H1 (cell line): ENCODE measurements around the gene NPR2. TPM values are rescaled to one million over a fixed set of nuclear protein-coding genes. Genes with fewer than 3 reads are reported as not detected.

Experiments
- CTCF ChIA-PET: fragments of 300-600 bp; sonication (Branson Sonifier 250); formaldehyde crosslinking; loops from one replicate; lab custom pipeline; 2021; ENCODE audit not compliant: partially characterized antibody; lab: Charles Lee
- POLR2A ChIA-PET: fragments of 300-600 bp; sonication (Branson Sonifier 250); formaldehyde crosslinking; loops from one replicate; lab custom pipeline; 2021; ENCODE audit warnings: inconsistent platforms; ENCODE audit not compliant: partially characterized antibody; lab: Charles Lee
- DNase-seq, 2 experiments: peaks; one replicate each; pipeline versions ENCODE4 v3.0.0 to v3.0.0-alpha.2; 2010 to 2022; ENCODE audit warnings: low spot score in 2 of 2, low read depth in 1 of 2, mixed read lengths in 1 of 2
- FAIRE-seq: peaks from 2 replicates; lab custom pipeline; 2011; peaks lifted over from hg19 to GRCh38; lab: Jason Lieb, UNC
- H2AFZ ChIP-seq: 2 replicates; pipeline ENCODE4 v1.8.1; 2012; ENCODE audit warnings: low read length, inconsistent platforms
- H2AK5ac ChIP-seq: 2 replicates; pipeline ENCODE4 v1.6.1; 2013; ENCODE audit warnings: low read depth, low read length
- H2BK120ac ChIP-seq: replicated peaks from 2 replicates; pipeline ENCODE3; 2013; ENCODE audit warnings: low read depth, low read length, inconsistent platforms
- H2BK12ac ChIP-seq: 2 replicates; pipeline ENCODE4 v1.6.1; 2013; ENCODE audit warnings: low read depth, low read length
- H2BK15ac ChIP-seq: 2 replicates; pipeline ENCODE4 v1.6.1; 2013; ENCODE audit warnings: low read length
- H2BK20ac ChIP-seq: 2 replicates; pipeline ENCODE4 v1.6.1; 2013; ENCODE audit warnings: low read length
- H2BK5ac ChIP-seq: 2 replicates; pipeline ENCODE4 v1.6.1; 2013; ENCODE audit warnings: low read depth, low read length
- H3K14ac ChIP-seq: 2 replicates; pipeline ENCODE4 v1.6.1; 2013; ENCODE audit warnings: inconsistent platforms; ENCODE audit not compliant: insufficient read length
- H3K18ac ChIP-seq: 2 replicates; pipeline ENCODE4 v1.6.1; 2013; ENCODE audit warnings: low read length; ENCODE audit errors: extremely low read depth
- H3K23ac ChIP-seq: 2 replicates; pipeline ENCODE4 v1.6.1; 2013; ENCODE audit warnings: inconsistent platforms; ENCODE audit not compliant: insufficient read length
- H3K23me2 ChIP-seq: 2 replicates; pipeline ENCODE4 v1.6.1; 2013; ENCODE audit warnings: low read depth, low read length
- H3K27ac ChIP-seq: 2 replicates; pipeline ENCODE4 v1.6.1; 2011; ENCODE audit warnings: low read depth, low read length, inconsistent platforms
- H3K27me3 ChIP-seq, 4 experiments: replicated peaks in 1 of 4; 1 replicate in 1 of 4; 2 replicates in 3 of 4; pipeline versions ENCODE4 v1.6.1 to v1.8.1; 2011 to 2013; ENCODE audit warnings: low read length in 3 of 4, mild to moderate bottlenecking in 3 of 4, inconsistent platforms in 2 of 4, mixed read lengths in 2 of 4, moderate library complexity in 1 of 4; ENCODE audit not compliant: control insufficient read depth in 3 of 4, insufficient read depth in 3 of 4; ENCODE audit errors: extremely low read depth in 1 of 4
- H3K36me3 ChIP-seq, 4 experiments: 2 replicates each; pipeline versions ENCODE4 v1.6.1 to v1.8.1; 2011 to 2013; ENCODE audit warnings: mild to moderate bottlenecking in 4 of 4, low read length in 3 of 4, moderate library complexity in 2 of 4, control low read depth in 1 of 4, inconsistent platforms in 1 of 4; ENCODE audit not compliant: insufficient read depth in 4 of 4, control insufficient read depth in 2 of 4
- H3K4ac ChIP-seq: replicated peaks from 2 replicates; pipeline ENCODE3; 2013; ENCODE audit warnings: low read length, low read depth, mixed read lengths, inconsistent platforms; ENCODE audit not compliant: insufficient read length
- H3K4me1 ChIP-seq, 4 experiments: replicated peaks in 1 of 4; 1 replicate in 1 of 4; 2 replicates in 3 of 4; pipeline versions ENCODE4 v1.6.1 to v1.8.1; 2011 to 2013; ENCODE audit warnings: low read length in 3 of 4, inconsistent platforms in 2 of 4, mixed read lengths in 1 of 4; ENCODE audit not compliant: insufficient read depth in 4 of 4, control insufficient read depth in 3 of 4
- H3K4me2 ChIP-seq, 2 experiments: 2 replicates each; pipeline versions ENCODE4 v1.6.1 to v1.8.1; 2011 to 2013; ENCODE audit warnings: low read depth in 2 of 2, low read length in 2 of 2, control low read depth in 1 of 2, inconsistent platforms in 1 of 2, mild to moderate bottlenecking in 1 of 2; ENCODE audit not compliant: insufficient read depth in 1 of 2
- H3K4me3 ChIP-seq, 4 experiments: fragments of 200-600, 300-600 bp in 1 of 4; sonication (generic), shearing (Covaris generic), sonication (Bioruptor Twin) in 1 of 4; 2 replicates each; pipeline versions ENCODE4 v1.5.1 to v1.8.1; 2011 to 2016; ENCODE audit warnings: low read length in 4 of 4, low read depth in 3 of 4, control low read depth in 2 of 4, inconsistent platforms in 2 of 4, mild to moderate bottlenecking in 2 of 4, mixed read lengths in 1 of 4, moderate library complexity in 1 of 4; ENCODE audit not compliant: insufficient read depth in 2 of 4; ENCODE audit errors: extremely low read depth in 1 of 4
- H3K56ac ChIP-seq: replicated peaks from 2 replicates; pipeline ENCODE3; 2013; ENCODE audit warnings: low read depth, mild to moderate bottlenecking, mixed read lengths, low read length, inconsistent platforms; ENCODE audit not compliant: insufficient read length
- H3K79me1 ChIP-seq: 2 replicates; pipeline ENCODE4 v1.6.1; 2013; ENCODE audit warnings: low read depth, low read length, control low read depth
- H3K79me2 ChIP-seq, 2 experiments: 2 replicates each; pipeline versions ENCODE4 v1.6.1 to v1.8.1; 2012 to 2013; ENCODE audit warnings: low read length in 2 of 2, mild to moderate bottlenecking in 2 of 2, inconsistent platforms in 1 of 2; ENCODE audit not compliant: insufficient read depth in 2 of 2, control insufficient read depth in 1 of 2
- H3K9ac ChIP-seq, 4 experiments: replicated peaks in 1 of 4; 1 replicate in 1 of 4; 2 replicates in 3 of 4; pipeline versions ENCODE4 v1.6.1 to v1.8.1; 2011 to 2013; ENCODE audit warnings: low read depth in 3 of 4, low read length in 3 of 4, control low read depth in 2 of 4, mild to moderate bottlenecking in 2 of 4, moderate library complexity in 2 of 4, inconsistent platforms in 1 of 4; ENCODE audit errors: extremely low read depth in 1 of 4
- H3K9me3 ChIP-seq, 2 experiments: 2 replicates each; pipeline versions ENCODE4 v1.6.1 to v1.8.1; 2012 to 2013; ENCODE audit warnings: mild to moderate bottlenecking in 2 of 2, moderate library complexity in 2 of 2, control low read depth in 1 of 2, inconsistent platforms in 1 of 2, low read depth in 1 of 2, low read length in 1 of 2, mixed read lengths in 1 of 2; ENCODE audit not compliant: insufficient read depth in 2 of 2
- H4K20me1 ChIP-seq, 2 experiments: replicated peaks in 1 of 2; 2 replicates each; pipeline versions ENCODE3 to v1.8.1; 2011 to 2013; ENCODE audit warnings: inconsistent platforms in 2 of 2, low read length in 2 of 2, mild to moderate bottlenecking in 1 of 2; ENCODE audit not compliant: insufficient read depth in 2 of 2, control insufficient read depth in 1 of 2
- H4K5ac ChIP-seq: 2 replicates; pipeline ENCODE4 v1.6.1; 2013; ENCODE audit warnings: low read length, low read depth, mixed read lengths, inconsistent platforms; ENCODE audit not compliant: insufficient read length
- H4K8ac ChIP-seq: 2 replicates; pipeline ENCODE4 v1.8.0; 2013; ENCODE audit warnings: mild to moderate bottlenecking, moderate library complexity, low read length, inconsistent platforms; ENCODE audit not compliant: insufficient read depth; ENCODE audit errors: extremely low read depth
- H4K91ac ChIP-seq: replicated peaks from 2 replicates; pipeline ENCODE3; 2013; ENCODE audit warnings: low read length, mixed read lengths, inconsistent platforms; ENCODE audit not compliant: insufficient read length
- CTBP2 ChIP-seq: IDR thresholded peaks from 2 replicates; pipeline ENCODE4 v1.7.0; 2011; ENCODE audit warnings: borderline replicate concordance, mild to moderate bottlenecking, moderate library complexity, mixed read lengths, low read length; ENCODE audit not compliant: insufficient read depth, insufficient read length
- CTCF ChIP-seq, 3 experiments: IDR thresholded peaks; 1 replicate in 2 of 3; 2 replicates in 1 of 3; pipeline versions ENCODE4 v1.5.1 to v1.6.1; 2011; ENCODE audit warnings: low read length in 3 of 3, mild to moderate bottlenecking in 3 of 3, inconsistent platforms in 2 of 3, low read depth in 1 of 3, moderate library complexity in 1 of 3; ENCODE audit not compliant: insufficient read depth in 1 of 3; ENCODE audit errors: control extremely low read depth in 1 of 3
- GABPA ChIP-seq: IDR thresholded peaks from 2 replicates; pipeline ENCODE4 v1.6.1; 2011; ENCODE audit warnings: mild to moderate bottlenecking, low read length, moderate library complexity, borderline replicate concordance; ENCODE audit not compliant: insufficient read depth
- JUND ChIP-seq: IDR thresholded peaks from 2 replicates; pipeline ENCODE4 v1.6.1; 2011; ENCODE audit warnings: mild to moderate bottlenecking, improper control_type of control experiment, low read length
- KDM1A ChIP-seq: fragments of 200-600, 300-600 bp; sonication (generic); IDR thresholded peaks from 2 replicates; pipeline ENCODE4 v1.7.1; 2016; ENCODE audit warnings: mild to moderate bottlenecking, low read length, borderline replicate concordance
- POLR2AphosphoS5 ChIP-seq: IDR thresholded peaks from 2 replicates; pipeline ENCODE4 v1.6.1; 2011; ENCODE audit warnings: low read depth, low read length
- TAF1 ChIP-seq: IDR thresholded peaks from 2 replicates; pipeline ENCODE4 v1.6.1; 2011; ENCODE audit warnings: mild to moderate bottlenecking, low read depth, low read length
- WGBS, 2 experiments: shearing (Covaris generic) in 1 of 2; methylation state at CpG; one replicate each; pipeline versions ENCODE4 v1.1.6 to v1.1.7; 2013 to 2015; ENCODE audit warnings: low lambda C conversion rate in 2 of 2, mixed read lengths in 2 of 2, inconsistent platforms in 1 of 2, low coverage in 1 of 2, missing lambda C conversion rate in 1 of 2; ENCODE audit not compliant: insufficient replicate concordance in 2 of 2, insufficient coverage in 1 of 2, insufficient read length in 1 of 2; ENCODE audit errors: extremely low coverage in 1 of 2, missing lambda C conversion rate in 1 of 2; 5-methylcytosine and 5-hydroxymethylcytosine counted together
- polyA plus RNA-seq, 7 experiments: library from polyadenylated mRNA; depleted of rRNA in 3 of 7; stranded (reverse) in 5 of 7; unstranded in 2 of 7; fragments of >200 nt in 5 of 7; fragments of 200-250 nt in 2 of 7; gene quantifications; 1 replicate in 5 of 7; 2 replicates in 1 of 7; 4 replicates in 1 of 7; pipeline versions ENCODE4 v1.2.1 to v1.2.3, GENCODE V29; 2011 to 2013; ENCODE audit warnings: missing spikeins in 2 of 7, mixed read lengths in 2 of 7
- total RNA-seq: library from RNA; stranded (reverse); fragmentation: NEBNext Ultra II Directional; extraction: Animal tissue kit (Norgen Biotek cat#: 25700); gene quantifications from 2 replicates; pipeline ENCODE4 v1.2.1, GENCODE V29; 2021

The NPR2 gene
- total and polyA plus RNA-seq, 2 of the 8 experiments (the other 6 are each of a cell fraction or from before 2014, with no cell fraction given) = 11.0 to 17.0 TPM

- H2AFZ ChIP-seq = peak overlapping the region; percentile 69
- H3K4me2 ChIP-seq = peak overlapping the region; percentile 46 to 89
- ChIA-PET CTCF (interaction anchor here (0.6 to 4.0 kb wide), 54 partner anchors 8 to 232 kb away, joined by 3 to 67 read pairs (median 5); partner anchors contain the start of genes FAM221B, HINT2, MSMP and SPAG8), POLR2A (interaction anchor here (0.6 to 3.9 kb wide), 13 partner anchors 9 to 99 kb away, joined by 3 to 38 read pairs (median 4); partner anchors contain the start of genes CREB3, FAM221B, HINT2 and SPAG8)
- no peak overlapping the region for H2BK20ac ChIP-seq
- H3K36me3 ChIP-seq = no peaks in the 10 kb centered on the region
- H3K9ac ChIP-seq = peak overlapping the region in 2 of 4 experiments; percentile 23 to 34; a peak in 3 of 7 replicates
- 19% methylated on average over 37 of the region's 37 CpGs; no CpG with 5 or more reads in 1 of the 2 experiments for WGBS, 2 experiments
- H3K14ac ChIP-seq = no peak overlapping the region
- H2BK120ac ChIP-seq = no peak overlapping the region
- no peaks in the 10 kb centered on the region for H3K79me2 ChIP-seq
- 0 out of 2 replicates have a peak overlapping the region, but pooled peaks have one; percentile 85 for H4K8ac ChIP-seq
- DNase-seq (peak in 1 of 2 experiments; percentile 78), FAIRE-seq (peak; percentile 93)
- no peak overlapping the region for H3K23ac ChIP-seq
- H4K20me1 ChIP-seq = no peaks in the 10 kb centered on the region
- peaks cover 5% of the 10 kb centered on the region; the same call in 1 of the 2 replicates for H3K23me2 ChIP-seq
- no peaks in the 10 kb centered on the region for H3K9me3 ChIP-seq
- peak overlapping the region; percentile 39 to 65 (median 52); a peak in 7 of 8 replicates for H3K4me3 ChIP-seq
- peak overlapping the region; percentile 70 for H4K5ac ChIP-seq
- H2BK12ac ChIP-seq = no peak overlapping the region; the same call in 1 of the 2 replicates
- no peaks in the 10 kb centered on the region for H3K79me1 ChIP-seq
- H4K91ac ChIP-seq = peak overlapping the region; percentile 17
- peak overlapping the region; percentile 78 for H3K18ac ChIP-seq
- no peak overlapping the region for H3K56ac ChIP-seq
- peaks cover 5 to 13% (median 7%) of the 10 kb centered on the region in 4 experiments; a peak in 6 of 7 replicates for H3K4me1 ChIP-seq
- peak overlapping the region; percentile 81; the same call in 1 of the 2 replicates for H2BK15ac ChIP-seq
- peak overlapping the region; percentile 30 for H3K4ac ChIP-seq
- H3K27me3 ChIP-seq = peaks cover 0 to 10% (median 0%) of the 10 kb centered on the region in 4 experiments; a peak in 4 of 7 replicates
- H3K27ac ChIP-seq = no peak overlapping the region
- no peak overlapping the region; the same call in 1 of the 2 replicates for H2BK5ac ChIP-seq
- H2AK5ac ChIP-seq = no peak overlapping the region
- TF ChIP-seq JUND (0 out of 2 replicates have a peak, but pooled peaks have one; percentile 35), CTCF (IDR thresholded peaks at IDR 0.05; ENCODE audit: control extremely low read depth in 1 of 3, insufficient read depth in 1 of 3, low read depth in 1 of 3, low read length in 3 of 3) (peak; percentile 79 to 92 (median 90)), GABPA (0 out of 2 replicates have a peak, but pooled peaks have one; percentile 35), POLR2AphosphoS5 (no peak; the same call in 1 of the 2 replicates), KDM1A (no peak), TAF1 (0 out of 2 replicates have a peak, but pooled peaks have one; percentile 23), CTBP2 (no peak)
These were observed 750 bp upstream of the NPR2 start for GRCh38 chr9:35790385-35791296.
